Gastroesophageal sphincter (tissue), 3 donors: ENCODE data around the gene KMT2B.
"Not testable (repeated sequence)": the region's sequence is repeated elsewhere in the genome, so short reads cannot be mapped to it uniquely, and the experiment has no call there.

ENCODE experiments used
- CTCF ChIP-seq, 4 experiments: fragments of 200-600 bp in 2 of 4; fragments of 450-650 bp in 2 of 4; sonication (generic) in 1 of 4; IDR thresholded peaks; one replicate each; pipeline ENCODE4 v1.5.1; 2017 to 2019; ENCODE audit warnings: antibody characterized with exemption in 4 of 4, mild to moderate bottlenecking in 2 of 4, moderate library complexity in 2 of 4
- POLR2A ChIP-seq, 2 donors: fragments of 450-650 bp; IDR thresholded peaks; one replicate each; pipeline ENCODE4 v1.6.1; 2017; ENCODE audit warnings: antibody characterized with exemption in 2 of 2, mild to moderate bottlenecking in 2 of 2, moderate library complexity in 1 of 2

GRCh38 chr19:35691106-35691505 is 26.7 kb upstream of the KMT2B start:
- not testable (repeated sequence) for TF ChIP-seq POLR2A, CTCF (IDR thresholded peaks at IDR 0.05)
